GM06990 (cell line): ENCODE data around the gene ANGPTL4.

Source experiments
- DNase-seq: peaks from one replicate; pipeline ENCODE4 v3.0.0-alpha.2; 2011; ENCODE audit not compliant: insufficient read length; ENCODE audit errors: extremely low read depth
- H3K27me3 ChIP-seq: replicated peaks from 2 replicates; pipeline ENCODE4 v1.6.0; 2011; ENCODE audit warnings: low read length; ENCODE audit not compliant: control insufficient read depth, insufficient read depth
- H3K36me3 ChIP-seq: 2 replicates; pipeline ENCODE4 v1.5.1; 2011; ENCODE audit warnings: low read length; ENCODE audit not compliant: control insufficient read depth, insufficient read depth
- H3K4me3 ChIP-seq: replicated peaks from 2 replicates; pipeline ENCODE4 v1.5.1; 2011; ENCODE audit warnings: low read depth, mild to moderate bottlenecking, control low read depth, low read length
- TF ChIP-seq, protein P1 (sequence below): IDR thresholded peaks from 2 replicates; pipeline ENCODE4 v1.5.1; 2011; ENCODE audit warnings: low read length, control low read depth, mild to moderate bottlenecking, inconsistent platforms; ENCODE audit not compliant: insufficient read depth, poor library complexity, severe bottlenecking

ANGPTL4 gene

GRCh38 chr19:8391198-8392016, 27.5 kb downstream of the ANGPTL4 start:
- Histone ChIP-seq H3K27me3 (no peaks in the 10 kb centered on the region), H3K36me3 (no peaks in the 10 kb centered on the region; the same call in none of the 2 replicates), H3K4me3 (peak overlapping the region; percentile 77; the same call in 1 of the 2 replicates)
- DNase-seq: no peak
- TF ChIP-seq, protein P1, sequence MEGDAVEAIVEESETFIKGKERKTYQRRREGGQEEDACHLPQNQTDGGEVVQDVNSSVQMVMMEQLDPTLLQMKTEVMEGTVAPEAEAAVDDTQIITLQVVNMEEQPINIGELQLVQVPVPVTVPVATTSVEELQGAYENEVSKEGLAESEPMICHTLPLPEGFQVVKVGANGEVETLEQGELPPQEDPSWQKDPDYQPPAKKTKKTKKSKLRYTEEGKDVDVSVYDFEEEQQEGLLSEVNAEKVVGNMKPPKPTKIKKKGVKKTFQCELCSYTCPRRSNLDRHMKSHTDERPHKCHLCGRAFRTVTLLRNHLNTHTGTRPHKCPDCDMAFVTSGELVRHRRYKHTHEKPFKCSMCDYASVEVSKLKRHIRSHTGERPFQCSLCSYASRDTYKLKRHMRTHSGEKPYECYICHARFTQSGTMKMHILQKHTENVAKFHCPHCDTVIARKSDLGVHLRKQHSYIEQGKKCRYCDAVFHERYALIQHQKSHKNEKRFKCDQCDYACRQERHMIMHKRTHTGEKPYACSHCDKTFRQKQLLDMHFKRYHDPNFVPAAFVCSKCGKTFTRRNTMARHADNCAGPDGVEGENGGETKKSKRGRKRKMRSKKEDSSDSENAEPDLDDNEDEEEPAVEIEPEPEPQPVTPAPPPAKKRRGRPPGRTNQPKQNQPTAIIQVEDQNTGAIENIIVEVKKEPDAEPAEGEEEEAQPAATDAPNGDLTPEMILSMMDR: no peak

GRCh38 chr19:8392017-8392591, 28.1 kb downstream of the ANGPTL4 start:
- TF ChIP-seq, protein P1: no peak
- no peak for DNase-seq
- no peak overlapping the region for H3K4me3 ChIP-seq
- no peaks in the 10 kb centered on the region for H3K27me3 ChIP-seq
- no peaks in the 10 kb centered on the region; the same call in none of the 2 replicates for H3K36me3 ChIP-seq

GRCh38 chr19:8393192-8393870, 29.4 kb downstream of the ANGPTL4 start:
- Histone ChIP-seq H3K36me3 (peaks cover 2% of the 10 kb centered on the region), H3K27me3 (no peaks in the 10 kb centered on the region), H3K4me3 (no peak overlapping the region)
- DNase-seq: no peak
- TF ChIP-seq, protein P1: no peak

- H3K36me3 ChIP-seq: peaks cover 2% of the 10 kb centered on the region
- TF ChIP-seq, protein P1: no peak
- no peaks in the 10 kb centered on the region for H3K27me3 ChIP-seq
- no peak overlapping the region for H3K4me3 ChIP-seq
- DNase-seq: no peak
These were observed 29.9 kb downstream of the ANGPTL4 start for GRCh38 chr19:8393871-8394250.

- no peak overlapping the region for H3K4me3 ChIP-seq
- peaks cover 6% of the 10 kb centered on the region for H3K36me3 ChIP-seq
- TF ChIP-seq, protein P1: no peak
- no peak for DNase-seq
- H3K27me3 ChIP-seq: no peaks in the 10 kb centered on the region
These were observed 31.7 kb downstream of the ANGPTL4 start for GRCh38 chr19:8395621-8396082.
